ENCODE data around the gene CCDC158.

- no peak for TF ChIP-seq CTCF (IDR thresholded peaks at IDR 0.05; ENCODE audit: insufficient read depth, low read length, poor library complexity, severe bottlenecking)
- TF ChIP-seq EZH2phosphoT487 (conservative IDR thresholded peaks at IDR 0.05; ENCODE audit: low read length): no peak
Measured at GRCh38 chr4:76442807-76443206, 21.9 kb upstream of the CCDC158 start.
